PC-9 (cell line): Measurements from ENCODE around the gene PKD1L1. TPM values are rescaled to one million over a fixed set of nuclear protein-coding genes. Genes with fewer than 3 reads are reported as not detected.
A peak's percentile ranks its signal among the peaks of the same experiment; 100 is the strongest.

Experiments
- BruUV-seq: library from RNA; stranded (reverse); fragments of 400-500 nt; replicated peaks from 2 replicates; lab custom pipeline; 2021; lab: Mats Ljungman, UMichigan
- CTCF ChIA-PET: fragments of 300-600 bp; sonication (Branson Sonifier 250); formaldehyde crosslinking; loops from one replicate; lab custom pipeline; 2022; ENCODE audit warnings: antibody characterized with exemption; lab: Charles Lee
- POLR2A ChIA-PET: fragments of 300-600 bp; sonication (Branson Sonifier 250); formaldehyde crosslinking; loops from one replicate; lab custom pipeline; 2022; ENCODE audit warnings: antibody characterized with exemption; ENCODE audit not compliant: unreplicated experiment; lab: Charles Lee
- DNase-seq, 2 experiments: peaks; one replicate each; pipeline versions ENCODE4 v3.0.0 to v3.0.0-alpha.2; 2015 to 2022; ENCODE audit warnings: mixed read lengths in 1 of 2
- H2AFZ ChIP-seq: fragments of 200-600 bp; sonication (generic); 2 replicates; pipeline ENCODE4 v1.8.1; 2017; ENCODE audit warnings: antibody characterized with exemption
- H3F3A ChIP-seq: fragments of 200-600 bp; sonication (generic); 2 replicates; pipeline ENCODE4 v1.8.1; 2017; ENCODE audit warnings: antibody characterized with exemption, mild to moderate bottlenecking, low read depth; ENCODE audit not compliant: insufficient read depth
- H3K27ac ChIP-seq: fragments of 200-600 bp; sonication (generic); 2 replicates; pipeline ENCODE4 v1.6.1; 2016; ENCODE audit warnings: mixed run types
- H3K27me3 ChIP-seq: fragments of 200-600 bp; sonication (generic); 2 replicates; pipeline ENCODE4 v1.6.1; 2016; ENCODE audit warnings: low read depth, mixed run types; ENCODE audit not compliant: insufficient read depth
- H3K36me3 ChIP-seq: fragments of 200-600 bp; sonication (generic); 2 replicates; pipeline ENCODE4 v1.6.1; 2016; ENCODE audit warnings: low read depth, mixed run types
- H3K4me1 ChIP-seq: fragments of 200-600 bp; sonication (generic); replicated peaks from 2 replicates; pipeline ENCODE4 v1.6.1; 2016; ENCODE audit warnings: mixed run types; ENCODE audit not compliant: insufficient read depth
- H3K4me2 ChIP-seq: fragments of 200-600 bp; sonication (generic); 2 replicates; pipeline ENCODE4 v1.6.1; 2017; ENCODE audit warnings: mixed run types
- H3K4me3 ChIP-seq: fragments of 200-600 bp; sonication (generic); 2 replicates; pipeline ENCODE4 v1.6.1; 2016; ENCODE audit warnings: mixed run types
- H3K79me2 ChIP-seq: fragments of 200-600 bp; sonication (generic); 2 replicates; pipeline ENCODE4 v1.6.1; 2017; ENCODE audit warnings: low read depth, mixed run types
- H3K9me2 ChIP-seq: fragments of 200-600 bp; sonication (generic); 2 replicates; pipeline ENCODE4 v1.8.1; 2017; ENCODE audit warnings: mild to moderate bottlenecking; ENCODE audit not compliant: insufficient read depth
- H3K9me3 ChIP-seq: fragments of 200-600 bp; sonication (generic); 2 replicates; pipeline ENCODE4 v1.8.1; 2016; ENCODE audit warnings: low read depth; ENCODE audit not compliant: insufficient read depth
- H4K20me1 ChIP-seq: fragments of 200-600 bp; sonication (generic); 2 replicates; pipeline ENCODE4 v1.8.1; 2017; ENCODE audit not compliant: insufficient read depth
- EZH2 ChIP-seq: fragments of 200-600 bp; sonication (generic); IDR thresholded peaks from 2 replicates; pipeline ENCODE4 v1.8.0; 2017; ENCODE audit warnings: antibody characterized with exemption, low read depth
- intact Hi-C: fragments of 100-400 bp; cut with micrococcal nuclease; formaldehyde crosslinking; loops from one replicate; pipeline ENCODE4 v1.10.0; 2022; ENCODE audit not compliant: unreplicated experiment
- total RNA-seq: library from RNA; stranded (reverse); gene quantifications from 2 replicates; pipeline ENCODE4 v1.2.3, GENCODE V29; 2021
- TF ChIP-seq, protein P1 (sequence below): fragments of 200-600 bp; sonication (generic); conservative IDR thresholded peaks from 2 replicates; pipeline ENCODE4 v1.6.1; 2017; ENCODE audit warnings: mixed run types, antibody characterized with exemption, mild to moderate bottlenecking, moderate library complexity

The PKD1L1 gene
- total RNA-seq, 1 experiment from 2014 or later, result 0.07 TPM

DNA sequence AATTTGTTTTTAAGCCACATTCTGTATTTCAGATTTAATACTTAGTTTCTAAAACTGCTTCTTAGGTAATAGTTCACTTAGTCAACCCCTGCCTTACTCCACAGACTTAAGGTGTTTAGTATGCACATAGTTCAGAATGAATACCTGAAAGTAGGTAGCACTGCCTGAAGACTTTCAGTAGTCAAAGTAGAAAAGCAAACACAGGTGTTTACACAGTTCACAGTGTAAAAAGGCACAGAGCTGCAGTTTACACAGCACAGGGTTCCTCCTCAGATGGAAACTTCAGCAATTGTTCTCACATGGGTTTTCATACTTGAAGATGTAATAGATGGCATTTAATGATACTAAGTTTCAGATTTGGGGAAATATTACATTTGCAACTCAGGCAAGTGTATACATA, 3.1 kb upstream of the PKD1L1 start:
- intact Hi-C loops, result no loop called here
- Histone ChIP-seq H3K27me3 (no peaks in the 10 kb centered on the region), H3K4me3 (no peak overlapping the region), H3K4me2 (peak overlapping the region; percentile 39), H3K4me1 (peaks cover 26% of the 10 kb centered on the region), H3K79me2 (no peaks in the 10 kb centered on the region), H3F3A (peaks cover 26% of the 10 kb centered on the region), H3K9me2 (no peaks in the 10 kb centered on the region), H2AFZ (no peak overlapping the region), H3K27ac (peak overlapping the region; percentile 52), H4K20me1 (no peaks in the 10 kb centered on the region), H3K9me3 (no peaks in the 10 kb centered on the region), H3K36me3 (0 out of 2 replicates have a peak, but pooled peaks cover 8% of the 10 kb centered on the region)
- ChIA-PET CTCF (interaction anchor here (0.6 to 1.0 kb wide), 2 partner anchors 40 to 323 kb away, joined by 3 to 5 read pairs; no protein-coding TSS in a partner anchor), POLR2A (no interaction called here)
- TF ChIP-seq, protein P1, sequence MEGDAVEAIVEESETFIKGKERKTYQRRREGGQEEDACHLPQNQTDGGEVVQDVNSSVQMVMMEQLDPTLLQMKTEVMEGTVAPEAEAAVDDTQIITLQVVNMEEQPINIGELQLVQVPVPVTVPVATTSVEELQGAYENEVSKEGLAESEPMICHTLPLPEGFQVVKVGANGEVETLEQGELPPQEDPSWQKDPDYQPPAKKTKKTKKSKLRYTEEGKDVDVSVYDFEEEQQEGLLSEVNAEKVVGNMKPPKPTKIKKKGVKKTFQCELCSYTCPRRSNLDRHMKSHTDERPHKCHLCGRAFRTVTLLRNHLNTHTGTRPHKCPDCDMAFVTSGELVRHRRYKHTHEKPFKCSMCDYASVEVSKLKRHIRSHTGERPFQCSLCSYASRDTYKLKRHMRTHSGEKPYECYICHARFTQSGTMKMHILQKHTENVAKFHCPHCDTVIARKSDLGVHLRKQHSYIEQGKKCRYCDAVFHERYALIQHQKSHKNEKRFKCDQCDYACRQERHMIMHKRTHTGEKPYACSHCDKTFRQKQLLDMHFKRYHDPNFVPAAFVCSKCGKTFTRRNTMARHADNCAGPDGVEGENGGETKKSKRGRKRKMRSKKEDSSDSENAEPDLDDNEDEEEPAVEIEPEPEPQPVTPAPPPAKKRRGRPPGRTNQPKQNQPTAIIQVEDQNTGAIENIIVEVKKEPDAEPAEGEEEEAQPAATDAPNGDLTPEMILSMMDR, result no peak
- BruUV-seq, result no TSS peak
- peak in 1 of 2 experiments; percentile 85 for DNase-seq

DNA sequence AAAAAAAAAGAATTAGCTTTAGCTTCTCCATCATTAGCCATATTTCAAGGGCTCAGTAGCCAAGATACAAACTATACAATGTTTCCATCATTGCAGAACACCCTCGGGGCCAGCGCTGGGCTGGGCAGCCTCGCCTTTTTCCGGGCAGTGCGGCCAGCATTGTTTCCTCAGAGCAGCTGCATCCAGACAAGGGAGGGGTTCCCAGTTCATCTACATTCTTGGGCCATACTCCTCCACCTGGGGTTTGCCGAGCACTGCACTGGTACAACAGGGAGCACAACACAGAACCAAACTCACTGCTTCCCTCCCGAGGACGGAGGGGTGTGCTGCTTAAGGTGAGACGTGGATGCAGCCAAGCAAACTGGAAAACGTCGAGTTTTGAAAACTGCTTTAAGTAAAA, 2.4 kb upstream of the PKD1L1 start:
- POLR2A ChIA-PET, result interaction anchor here (0.5 to 0.6 kb wide), 3 partner anchors 107 to 380 kb away, joined by 3 to 10 read pairs (median 3); no protein-coding TSS in a partner anchor
- intact Hi-C loops, result no loop called here
- no peaks in the 10 kb centered on the region for H4K20me1 ChIP-seq
- no peaks in the 10 kb centered on the region for H3K9me3 ChIP-seq
- H3K27me3 ChIP-seq, result no peaks in the 10 kb centered on the region
- H3F3A ChIP-seq, result peaks cover 26% of the 10 kb centered on the region
- H3K9me2 ChIP-seq, result no peaks in the 10 kb centered on the region
- peak overlapping the region; percentile 52 for H3K27ac ChIP-seq
- peak; percentile 64 to 65 for DNase-seq
- H3K4me2 ChIP-seq, result peak overlapping the region; percentile 39
- no peak overlapping the region for H2AFZ ChIP-seq
- no peak overlapping the region for H3K4me3 ChIP-seq
- BruUV-seq, result no TSS peak
- H3K36me3 ChIP-seq, result 0 out of 2 replicates have a peak, but pooled peaks cover 2% of the 10 kb centered on the region
- H3K4me1 ChIP-seq, result peaks cover 26% of the 10 kb centered on the region
- no peaks in the 10 kb centered on the region for H3K79me2 ChIP-seq
- CTCF ChIA-PET, result interaction anchor here (0.6 to 1.0 kb wide), 3 partner anchors 37 to 323 kb away, joined by 3 to 5 read pairs (median 4); no protein-coding TSS in a partner anchor
- no peak for TF ChIP-seq EZH2
- TF ChIP-seq, protein P1, result no peak

DNA sequence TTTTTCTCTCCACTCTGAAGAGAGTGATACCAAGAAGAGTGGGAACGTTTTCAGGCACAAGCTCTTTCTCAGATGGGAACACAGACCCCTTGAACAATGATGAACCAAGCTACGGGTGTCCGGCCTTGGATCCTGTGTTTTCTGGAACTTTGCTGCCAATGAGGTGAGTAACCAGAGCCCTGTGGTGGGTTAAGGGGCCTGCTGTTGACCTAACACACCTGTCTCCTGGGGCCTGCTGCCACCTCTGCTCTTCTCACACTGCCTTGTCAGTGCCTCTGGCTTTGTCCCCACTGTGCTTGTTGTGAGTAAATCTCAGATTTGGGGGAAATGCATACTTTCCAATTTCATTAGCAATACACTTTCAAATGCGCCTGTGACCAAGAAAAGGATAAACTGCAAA, 1.4 kb upstream of the PKD1L1 start:
- ChIA-PET CTCF (no interaction called here), POLR2A (no interaction called here)
- Histone ChIP-seq H3K27me3 (no peaks in the 10 kb centered on the region), H3K27ac (no peak overlapping the region), H2AFZ (no peak overlapping the region), H3K4me2 (no peak overlapping the region), H3K36me3 (no peaks in the 10 kb centered on the region), H3K9me2 (no peaks in the 10 kb centered on the region), H3K4me1 (peaks cover 26% of the 10 kb centered on the region), H3K9me3 (no peaks in the 10 kb centered on the region), H3F3A (peaks cover 20% of the 10 kb centered on the region), H3K79me2 (no peaks in the 10 kb centered on the region), H4K20me1 (no peaks in the 10 kb centered on the region), H3K4me3 (no peak overlapping the region)
- BruUV-seq, result no TSS peak
- DNase-seq, result no peak
- intact Hi-C loops, result loop anchor here (5.0 to 10.0 kb wide), 3 partner anchors 125 to 928 kb away; no protein-coding TSS in a partner anchor
- TF ChIP-seq, protein P1, result no peak
- no peak for TF ChIP-seq EZH2
